Islet of Langerhans (tissue), 1 donor: ENCODE results near the gene IGSF1.

ENCODE experiments used
- FAIRE-seq: peaks from one replicate; lab custom pipeline; 2011; peaks lifted over from hg19 to GRCh38; lab: Jason Lieb, UNC

Gene IGSF1, protein sequence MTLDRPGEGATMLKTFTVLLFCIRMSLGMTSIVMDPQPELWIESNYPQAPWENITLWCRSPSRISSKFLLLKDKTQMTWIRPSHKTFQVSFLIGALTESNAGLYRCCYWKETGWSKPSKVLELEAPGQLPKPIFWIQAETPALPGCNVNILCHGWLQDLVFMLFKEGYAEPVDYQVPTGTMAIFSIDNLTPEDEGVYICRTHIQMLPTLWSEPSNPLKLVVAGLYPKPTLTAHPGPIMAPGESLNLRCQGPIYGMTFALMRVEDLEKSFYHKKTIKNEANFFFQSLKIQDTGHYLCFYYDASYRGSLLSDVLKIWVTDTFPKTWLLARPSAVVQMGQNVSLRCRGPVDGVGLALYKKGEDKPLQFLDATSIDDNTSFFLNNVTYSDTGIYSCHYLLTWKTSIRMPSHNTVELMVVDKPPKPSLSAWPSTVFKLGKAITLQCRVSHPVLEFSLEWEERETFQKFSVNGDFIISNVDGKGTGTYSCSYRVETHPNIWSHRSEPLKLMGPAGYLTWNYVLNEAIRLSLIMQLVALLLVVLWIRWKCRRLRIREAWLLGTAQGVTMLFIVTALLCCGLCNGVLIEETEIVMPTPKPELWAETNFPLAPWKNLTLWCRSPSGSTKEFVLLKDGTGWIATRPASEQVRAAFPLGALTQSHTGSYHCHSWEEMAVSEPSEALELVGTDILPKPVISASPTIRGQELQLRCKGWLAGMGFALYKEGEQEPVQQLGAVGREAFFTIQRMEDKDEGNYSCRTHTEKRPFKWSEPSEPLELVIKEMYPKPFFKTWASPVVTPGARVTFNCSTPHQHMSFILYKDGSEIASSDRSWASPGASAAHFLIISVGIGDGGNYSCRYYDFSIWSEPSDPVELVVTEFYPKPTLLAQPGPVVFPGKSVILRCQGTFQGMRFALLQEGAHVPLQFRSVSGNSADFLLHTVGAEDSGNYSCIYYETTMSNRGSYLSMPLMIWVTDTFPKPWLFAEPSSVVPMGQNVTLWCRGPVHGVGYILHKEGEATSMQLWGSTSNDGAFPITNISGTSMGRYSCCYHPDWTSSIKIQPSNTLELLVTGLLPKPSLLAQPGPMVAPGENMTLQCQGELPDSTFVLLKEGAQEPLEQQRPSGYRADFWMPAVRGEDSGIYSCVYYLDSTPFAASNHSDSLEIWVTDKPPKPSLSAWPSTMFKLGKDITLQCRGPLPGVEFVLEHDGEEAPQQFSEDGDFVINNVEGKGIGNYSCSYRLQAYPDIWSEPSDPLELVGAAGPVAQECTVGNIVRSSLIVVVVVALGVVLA (N-terminal part only)

GRCh38 chrX:131288738-131289511 lies at the start of gene IGSF1:
Gene IGSF1 (minus strand): TSS chrX:131289306. CDS start chrX:131286674, 2,632 bp downstream.
- no peak for FAIRE-seq

DNA sequence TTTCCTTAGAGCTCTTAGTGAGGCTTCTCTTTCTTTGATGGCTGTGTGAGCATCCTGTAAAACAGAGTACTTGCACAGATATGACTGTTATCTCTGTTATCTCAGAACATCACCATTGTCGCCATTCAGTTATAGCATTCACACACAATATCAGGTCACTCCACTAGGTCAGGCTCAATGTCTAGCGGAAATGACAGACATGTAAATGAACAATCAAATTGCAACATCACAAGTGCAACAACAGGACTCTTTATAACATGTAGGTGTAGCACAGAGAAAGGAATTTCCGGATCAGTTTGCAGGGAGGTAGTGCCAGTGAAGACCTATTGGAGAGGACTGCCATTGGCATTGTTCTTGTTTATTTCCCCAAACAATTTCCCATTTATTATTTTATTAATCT lies 43.2 kb upstream of the IGSF1 start:
- FAIRE-seq: no peak

DNA sequence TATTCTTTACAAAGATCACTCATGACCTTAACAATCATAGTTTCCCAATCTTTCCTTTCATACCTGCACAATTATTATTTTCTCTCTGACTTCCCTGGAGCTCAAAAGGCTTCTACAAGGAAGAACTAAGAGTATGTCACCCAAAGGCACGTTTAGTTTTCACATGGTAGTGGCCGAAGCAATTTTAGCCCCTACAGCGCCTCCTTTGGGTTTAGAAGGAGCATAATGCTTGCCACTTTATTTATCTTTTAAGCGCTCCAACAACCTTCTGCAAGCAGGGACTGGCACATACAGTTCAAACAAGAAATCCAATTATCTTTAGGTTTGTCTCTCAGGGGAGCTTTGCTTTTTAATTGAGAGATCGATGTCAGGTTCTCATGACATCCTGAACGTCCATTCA lies 42.0 kb upstream of the IGSF1 start:
- no peak for FAIRE-seq

- no peak for FAIRE-seq
These were observed 41.6 kb upstream of the IGSF1 start for GRCh38 chrX:131330735-131331134.

- FAIRE-seq: no peak
These were observed 33.5 kb upstream of the IGSF1 start for GRCh38 chrX:131322651-131323050.

- FAIRE-seq: peak; percentile 70
These were observed 28.2 kb upstream of the IGSF1 start for GRCh38 chrX:131317326-131317725.

DNA sequence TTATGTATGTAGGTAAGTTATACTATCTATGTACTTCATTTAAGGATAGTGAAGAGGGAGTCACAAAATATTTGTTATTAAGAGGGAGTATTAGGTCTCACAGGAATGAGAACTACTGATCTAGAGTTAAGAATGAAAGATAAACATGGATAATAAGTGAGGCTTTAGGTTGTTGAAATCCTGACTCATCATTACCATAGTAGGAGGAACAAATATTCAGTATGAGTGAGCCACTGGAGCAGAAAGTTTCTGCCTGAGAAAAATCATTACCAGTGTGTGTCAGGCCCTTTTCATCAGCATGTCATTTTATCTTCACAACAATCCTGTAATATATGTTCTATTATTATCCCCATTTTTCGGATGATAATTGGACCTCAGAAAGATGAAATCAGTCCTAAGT lies 27.2 kb upstream of the IGSF1 start:
- FAIRE-seq: peak; percentile 94

GRCh38 chrX:131308980-131309379 lies 19.9 kb upstream of the IGSF1 start:
- no peak for FAIRE-seq

DNA sequence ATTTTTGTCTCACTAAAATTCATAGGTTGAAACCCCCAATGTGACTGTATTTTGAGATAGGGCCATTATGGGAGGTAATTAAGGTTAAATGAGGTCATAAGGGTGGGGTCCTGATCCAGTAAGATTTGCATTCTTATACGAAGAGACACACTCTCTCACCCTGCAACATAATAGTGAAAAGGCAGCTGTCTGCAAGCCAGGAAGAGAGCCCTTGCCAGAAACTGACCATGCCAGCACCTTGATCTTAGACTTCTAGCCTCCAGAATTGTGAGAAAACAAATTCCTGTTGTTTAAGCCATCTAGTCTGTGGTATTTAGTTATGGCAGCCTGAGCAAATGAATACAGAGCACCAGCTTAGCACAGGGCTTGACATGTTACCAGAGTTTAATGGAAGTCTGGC lies 17.5 kb upstream of the IGSF1 start:
- no peak for FAIRE-seq

GRCh38 chrX:131305926-131306325 lies 16.8 kb upstream of the IGSF1 start:
- no peak for FAIRE-seq

GRCh38 chrX:131302701-131303100 lies 13.6 kb upstream of the IGSF1 start:
- FAIRE-seq: peak; percentile 95

GRCh38 chrX:131301155-131301554 lies 12.0 kb upstream of the IGSF1 start:
- no peak for FAIRE-seq

GRCh38 chrX:131298846-131299245 lies 9.7 kb upstream of the IGSF1 start:
- FAIRE-seq: no peak

- FAIRE-seq: no peak
These were observed 8.9 kb upstream of the IGSF1 start for GRCh38 chrX:131298036-131298435.

DNA sequence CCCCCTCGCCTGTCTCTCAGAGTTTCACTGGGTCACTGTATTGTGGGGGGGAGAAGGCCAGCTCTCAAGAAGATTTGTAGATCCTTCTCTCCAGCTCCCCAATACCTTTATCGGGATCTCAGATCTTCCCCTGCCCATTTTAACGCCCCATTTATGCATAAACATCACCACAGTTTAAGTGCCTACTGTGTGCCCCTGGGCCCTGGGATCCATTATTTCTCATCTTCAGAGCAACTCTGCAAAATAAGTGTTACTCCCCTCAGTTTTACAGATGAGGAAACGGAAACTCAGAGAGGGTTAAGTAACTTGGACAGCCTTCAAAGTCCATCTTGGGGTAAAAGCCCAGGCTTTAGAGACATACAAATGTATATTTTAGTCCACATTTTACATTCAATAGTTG lies 421 bp upstream of the IGSF1 start:
- FAIRE-seq: no peak

DNA sequence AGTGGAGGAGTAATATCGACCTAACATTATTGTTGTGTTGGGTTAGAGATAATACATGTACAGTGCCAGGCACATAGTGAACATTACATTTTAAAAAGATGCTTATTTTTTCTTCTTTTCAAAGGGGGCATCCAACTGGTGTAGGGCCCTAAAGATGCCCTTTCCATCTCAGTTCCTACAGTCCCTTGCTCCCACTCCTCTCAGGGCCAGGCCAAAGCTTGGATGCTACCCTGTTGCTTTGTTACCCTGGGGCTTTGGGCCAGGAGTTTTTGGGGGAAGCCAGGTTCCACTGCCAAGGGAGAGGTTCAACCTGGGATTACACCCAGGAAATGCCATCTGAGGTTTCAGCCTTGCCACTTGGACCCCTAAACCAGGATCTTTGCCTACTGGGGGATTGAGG lies 918 bp downstream of the IGSF1 start:
- no peak for FAIRE-seq

DNA sequence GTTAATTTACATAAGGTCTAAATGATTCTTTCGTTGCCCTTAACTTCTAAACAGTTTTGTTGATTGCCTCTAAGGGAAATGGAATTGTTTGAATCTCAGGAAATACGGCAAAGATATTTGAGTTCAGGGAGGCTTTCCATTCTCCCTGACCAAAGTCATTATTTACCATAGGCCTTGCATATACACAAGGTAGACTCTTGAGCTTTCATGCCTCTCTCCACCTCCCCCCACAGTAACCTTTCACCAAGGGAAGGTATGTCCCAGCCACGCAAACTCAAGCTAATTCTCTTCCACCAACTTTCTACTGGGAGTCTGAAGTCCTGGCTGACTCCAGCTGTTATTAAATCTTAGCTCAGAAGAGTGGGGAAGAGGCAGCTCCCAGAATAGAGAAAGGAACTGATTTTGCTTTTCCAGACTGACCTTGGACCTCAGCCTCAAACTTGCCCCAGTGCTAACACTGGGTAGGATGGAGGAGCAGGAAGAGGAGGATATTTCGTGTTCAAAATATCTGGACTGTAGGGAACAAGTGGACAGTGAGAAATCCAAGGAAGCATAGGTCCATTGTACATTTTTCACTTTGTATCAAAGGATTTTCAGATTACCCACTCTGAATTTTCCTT lies 1.4 kb downstream of the IGSF1 start:
- FAIRE-seq: no peak

DNA sequence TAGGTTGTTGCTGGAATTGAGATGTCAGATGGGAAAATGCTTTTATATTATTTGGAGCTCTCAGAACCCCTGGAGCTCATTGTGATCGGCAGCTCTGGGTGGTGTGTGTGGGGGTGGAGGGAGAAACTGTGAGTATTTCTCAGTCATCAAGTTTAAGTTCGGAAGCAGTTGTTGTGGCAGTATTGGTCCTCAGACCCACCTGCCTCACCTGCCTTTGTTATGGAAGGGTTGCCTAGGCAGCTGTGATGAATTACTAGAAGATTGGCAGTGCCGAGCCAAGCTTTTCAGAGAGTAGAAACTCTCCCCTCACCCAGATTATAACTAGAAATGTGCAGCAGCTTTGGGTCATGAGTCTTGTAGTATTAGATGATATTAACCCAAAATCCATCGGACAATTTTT lies 9.5 kb downstream of the IGSF1 start:
- no peak for FAIRE-seq

GRCh38 chrX:131279197-131279596 lies 9.9 kb downstream of the IGSF1 start:
- no peak for FAIRE-seq

- FAIRE-seq: no peak
These were observed 11.5 kb downstream of the IGSF1 start for GRCh38 chrX:131277543-131278136.

GRCh38 chrX:131273011-131273410 lies 16.1 kb downstream of the IGSF1 start:
- no peak for FAIRE-seq
